K562 (cell line): ENCODE measurements around the gene TRAP1. TPM values are rescaled to one million over a fixed set of nuclear protein-coding genes. Genes with fewer than 3 reads are reported as not detected.
A peak's percentile ranks its signal among the peaks of the same experiment; 100 is the strongest.

Experiments used
- ATAC-seq: fragments of 200-7000 bp; cut with Tn5 transposase; 3 replicates; pipeline ENCODE4 v1.9.1; 2020; ENCODE audit warnings: moderate library complexity
- BruUV-seq: library from RNA; stranded (reverse); fragments of 400-500 nt; replicated peaks from 2 replicates; lab custom pipeline; 2021; lab: Mats Ljungman, UMichigan
- CTCF ChIA-PET: fragments of 300-600 bp; formaldehyde crosslinking; extraction: SDS; loops from one replicate; lab custom pipeline; 2021; ENCODE audit warnings: low intra/inter-chr PET ratio; lab: Yijun Ruan, JAX
- POLR2A ChIA-PET: fragments of 300-600, 350-650 bp; sonication (Branson Sonifier 250); formaldehyde crosslinking; extraction: SDS; loops from one replicate; lab custom pipeline; 2021; ENCODE audit warnings: antibody characterized with exemption, inconsistent platforms; lab: Yijun Ruan, JAX
- DNase-seq, 4 experiments: peaks; one replicate each; pipeline versions ENCODE4 v3.0.0 to v3.0.0-alpha.2; 2011 to 2018; ENCODE audit warnings: low spot score in 3 of 4, mixed read lengths in 3 of 4; ENCODE audit errors: extremely low read depth in 1 of 4
- FAIRE-seq: peaks from 2 replicates; lab custom pipeline; 2011; peaks lifted over from hg19 to GRCh38; lab: Jason Lieb, UNC
- H2AFZ ChIP-seq: 2 replicates; pipeline ENCODE4 v1.6.0; 2011; ENCODE audit warnings: low read depth, low read length, control low read depth, inconsistent platforms
- H3K27ac ChIP-seq: fragments of 200-600 bp; 3 replicates; pipeline ENCODE4 v1.8.0; 2011; ENCODE audit warnings: low read depth, mild to moderate bottlenecking, control low read depth, inconsistent platforms, low read length, moderate library complexity, mixed read lengths; ENCODE audit errors: extremely low read depth
- H3K27me3 ChIP-seq, 2 experiments: fragments of 300-600 bp in 1 of 2; 2 replicates in 1 of 2; 3 replicates in 1 of 2; pipeline versions ENCODE4 v1.6.0 to v1.8.0; 2011; ENCODE audit warnings: inconsistent platforms in 2 of 2, low read length in 2 of 2, mild to moderate bottlenecking in 1 of 2, mixed read lengths in 1 of 2, moderate library complexity in 1 of 2; ENCODE audit not compliant: control insufficient read depth in 2 of 2, insufficient read depth in 2 of 2
- H3K36me3 ChIP-seq: fragments of 300-600 bp; 3 replicates; pipeline ENCODE4 v1.8.0; 2011; ENCODE audit warnings: mild to moderate bottlenecking, low read length, inconsistent platforms; ENCODE audit not compliant: control insufficient read depth, insufficient read depth
- H3K4me1 ChIP-seq, 2 experiments: fragments of 200-600 bp in 1 of 2; replicated peaks in 1 of 2; 2 replicates in 1 of 2; 3 replicates in 1 of 2; pipeline versions ENCODE4 v1.5.1 to v1.8.0; 2011; ENCODE audit warnings: inconsistent platforms in 2 of 2, low read length in 2 of 2, mild to moderate bottlenecking in 1 of 2, mixed read lengths in 1 of 2, moderate library complexity in 1 of 2; ENCODE audit not compliant: control insufficient read depth in 2 of 2, insufficient read depth in 2 of 2
- H3K4me2 ChIP-seq: 2 replicates; pipeline ENCODE4 v1.6.1; 2011; ENCODE audit warnings: low read length, control low read depth, inconsistent platforms, mixed read lengths; ENCODE audit not compliant: insufficient read depth
- H3K4me3 ChIP-seq: fragments of 200-600 bp; sonication (generic), shearing (Covaris generic); 2 replicates; pipeline ENCODE4 v1.5.1; 2016; ENCODE audit warnings: control low read depth, inconsistent platforms
- H3K79me2 ChIP-seq: fragments of 200-600 bp; 3 replicates; pipeline ENCODE4 v1.8.0; 2011; ENCODE audit warnings: low read length, inconsistent platforms; ENCODE audit not compliant: control insufficient read depth, insufficient read depth
- H3K9ac ChIP-seq, 2 experiments: 2 replicates each; pipeline versions ENCODE4 v1.6.0 to v1.6.1; 2011; ENCODE audit warnings: low read depth in 2 of 2, low read length in 2 of 2, control low read depth in 1 of 2, inconsistent platforms in 1 of 2, mild to moderate bottlenecking in 1 of 2, mixed read lengths in 1 of 2; ENCODE audit not compliant: insufficient read depth in 1 of 2
- H3K9me1 ChIP-seq: one replicate; pipeline ENCODE4 v1.6.0; 2011; ENCODE audit warnings: inconsistent platforms, mild to moderate bottlenecking, low read length, moderate library complexity; ENCODE audit not compliant: control insufficient read depth, insufficient read depth
- H3K9me3 ChIP-seq: replicated peaks from 2 replicates; pipeline ENCODE4 v1.5.1; 2011; ENCODE audit warnings: low read depth, low read length, inconsistent platforms; ENCODE audit not compliant: control insufficient read depth, insufficient read depth
- H4K20me1 ChIP-seq: replicated peaks from 2 replicates; pipeline ENCODE4 v1.6.1; 2011; ENCODE audit warnings: low read length, inconsistent platforms, mixed read lengths; ENCODE audit not compliant: control insufficient read depth, insufficient read depth
- NFE2 ChIP-seq: IDR thresholded peaks from 2 replicates; pipeline ENCODE4 v1.6.1; 2014; ENCODE audit warnings: antibody characterized with exemption, low read depth
- PKNOX1 ChIP-seq: fragments of 450-650 bp; IDR thresholded peaks from 2 replicates; pipeline ENCODE4 v1.6.1; 2016
- ZNF175 ChIP-seq: fragments of 200-800 bp; sonication (Bioruptor generic); IDR thresholded peaks from 2 replicates; pipeline ENCODE4 v1.6.1; 2016; ENCODE audit warnings: low read depth, mild to moderate bottlenecking, missing genetic modification characterization, missing compliant biosample characterization
- WGBS: fragments of 100-300 bp; shearing (Covaris generic); methylation state at CpG from one replicate; pipeline ENCODE4 v1.1.6; 2016; ENCODE audit warnings: low coverage, mixed read lengths; ENCODE audit not compliant: insufficient coverage; ENCODE audit errors: missing lambda C conversion rate; 5-methylcytosine and 5-hydroxymethylcytosine counted together
- in situ Hi-C: fragments of 300-500 bp; cut with MboI; formaldehyde crosslinking; loops from 4 replicates; pipeline ENCODE4 v1.15.0; 2018; ENCODE audit warnings: inconsistent platforms, mixed read lengths
- intact Hi-C: fragments of 100-400 bp; cut with micrococcal nuclease; formaldehyde crosslinking; loops from 2 replicates; pipeline ENCODE4 v1.14.2; 2022
- polyA plus RNA-seq, 8 experiments: library from polyadenylated mRNA; depleted of rRNA in 4 of 8; stranded (reverse) in 5 of 8; unstranded in 3 of 8; fragments of >200 nt; fragmentation: Nextera tagmentation in 2 of 8; fragmentation: Illumina TruSeq in 1 of 8; extraction: Ambion mirVana in 2 of 8; extraction: Trizol in 1 of 8; gene quantifications; 2 replicates each; pipeline versions ENCODE4 v1.2.1 to v1.2.3, GENCODE V29; 2011 to 2014; ENCODE audit warnings: inconsistent platforms in 1 of 8, missing spikeins in 1 of 8
- total RNA-seq, 7 experiments: library from RNA; depleted of rRNA in 6 of 7; stranded (reverse); fragments of >200 nt in 6 of 7; fragmentation: Illumina TruSeq in 2 of 7; extraction: Trizol in 2 of 7; gene quantifications; 2 replicates each; pipeline versions ENCODE4 v1.2.1 to v1.2.3, GENCODE V29; 2011 to 2021; ENCODE audit warnings: low replicate concordance in 1 of 7
- TF ChIP-seq, protein P1 (sequence below): sonication (generic); formaldehyde crosslinking; IDR thresholded peaks from 2 replicates; pipeline ENCODE4 v1.8.1; 2023; ENCODE audit warnings: mild to moderate bottlenecking, missing genetic modification reagents

TRAP1 gene
- total and polyA plus RNA-seq, 9 of the 15 experiments (the other 6 are each of a cell fraction or from before 2014, with no cell fraction given), result 19.1 to 436 (median 301) TPM

- POLR2A ChIA-PET, result no interaction called here
- TF ChIP-seq, protein P1, sequence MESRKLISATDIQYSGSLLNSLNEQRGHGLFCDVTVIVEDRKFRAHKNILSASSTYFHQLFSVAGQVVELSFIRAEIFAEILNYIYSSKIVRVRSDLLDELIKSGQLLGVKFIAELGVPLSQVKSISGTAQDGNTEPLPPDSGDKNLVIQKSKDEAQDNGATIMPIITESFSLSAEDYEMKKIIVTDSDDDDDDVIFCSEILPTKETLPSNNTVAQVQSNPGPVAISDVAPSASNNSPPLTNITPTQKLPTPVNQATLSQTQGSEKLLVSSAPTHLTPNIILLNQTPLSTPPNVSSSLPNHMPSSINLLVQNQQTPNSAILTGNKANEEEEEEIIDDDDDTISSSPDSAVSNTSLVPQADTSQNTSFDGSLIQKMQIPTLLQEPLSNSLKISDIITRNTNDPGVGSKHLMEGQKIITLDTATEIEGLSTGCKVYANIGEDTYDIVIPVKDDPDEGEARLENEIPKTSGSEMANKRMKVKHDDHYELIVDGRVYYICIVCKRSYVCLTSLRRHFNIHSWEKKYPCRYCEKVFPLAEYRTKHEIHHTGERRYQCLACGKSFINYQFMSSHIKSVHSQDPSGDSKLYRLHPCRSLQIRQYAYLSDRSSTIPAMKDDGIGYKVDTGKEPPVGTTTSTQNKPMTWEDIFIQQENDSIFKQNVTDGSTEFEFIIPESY (CRISPR knock-in tag), result peak; percentile 44; the same call in 1 of the 2 replicates
- TF ChIP-seq NFE2, result no peak
- TF ChIP-seq, all 486 proteins: peak for 1
- peaks cover 53% of the 10 kb centered on the region for H3K36me3 ChIP-seq
- no peaks in the 10 kb centered on the region for H3K79me2 ChIP-seq
- in situ Hi-C loops (no loop called here), intact Hi-C loops (no loop called here)
- H3K4me3 ChIP-seq, result no peak overlapping the region
- no peaks in the 10 kb centered on the region for H3K9me1 ChIP-seq
- H4K20me1 ChIP-seq, result no peaks in the 10 kb centered on the region
- H2AFZ ChIP-seq, result no peak overlapping the region
- H3K27ac ChIP-seq, result no peak overlapping the region
- no peak overlapping the region for H3K9ac ChIP-seq
- H3K4me2 ChIP-seq, result no peak overlapping the region
- no peaks in the 10 kb centered on the region for H3K9me3 ChIP-seq
- no TSS peak for BruUV-seq
- FAIRE-seq (no peak), DNase-seq (no peak), ATAC-seq (no peak)
- H3K4me1 ChIP-seq, result no peaks in the 10 kb centered on the region
- no peaks in the 10 kb centered on the region for H3K27me3 ChIP-seq
- CTCF ChIA-PET, result no interaction called here
- WGBS, result 91% methylated on average over 15 of the region's 15 CpGs
These were observed 35.7 kb upstream of the TRAP1 start for GRCh38 chr16:3752984-3753383.

GRCh38 chr16:3751878-3752277 lies 34.6 kb upstream of the TRAP1 start:
- H3K4me1 ChIP-seq, result no peaks in the 10 kb centered on the region
- H3K4me2 ChIP-seq, result no peak overlapping the region
- no peaks in the 10 kb centered on the region for H3K9me1 ChIP-seq
- intact Hi-C loops (no loop called here), in situ Hi-C loops (no loop called here)
- ATAC-seq (no peak), DNase-seq (no peak), FAIRE-seq (no peak)
- H3K27ac ChIP-seq, result no peak overlapping the region
- no peak overlapping the region for H2AFZ ChIP-seq
- TF ChIP-seq ZNF175, result no peak
- 0 out of 2 replicates have a peak, but pooled peaks have one; percentile 5 for TF ChIP-seq PKNOX1
- peaks cover 47% of the 10 kb centered on the region for H3K36me3 ChIP-seq
- CTCF ChIA-PET, result no interaction called here
- H3K27me3 ChIP-seq, result no peaks in the 10 kb centered on the region
- no peaks in the 10 kb centered on the region for H4K20me1 ChIP-seq
- no peaks in the 10 kb centered on the region for H3K79me2 ChIP-seq
- 93% methylated on average over 8 of the region's 8 CpGs for whole genome bisulfite sequencing
- no TSS peak for BruUV-seq
- no peaks in the 10 kb centered on the region for H3K9me3 ChIP-seq
- POLR2A ChIA-PET, result no interaction called here
- no peak overlapping the region for H3K4me3 ChIP-seq
- H3K9ac ChIP-seq, result no peak overlapping the region
